Measurements from ENCODE around the gene ZCCHC10. TPM values are rescaled to one million over a fixed set of nuclear protein-coding genes. Genes with fewer than 3 reads are reported as not detected.

Gene ZCCHC10
- total and polyA plus RNA-seq, 9 of the 15 experiments (the other 6 are each of a cell fraction or from before 2014, with no cell fraction given): 11.9 to 146 (median 51.8) TPM

DNA sequence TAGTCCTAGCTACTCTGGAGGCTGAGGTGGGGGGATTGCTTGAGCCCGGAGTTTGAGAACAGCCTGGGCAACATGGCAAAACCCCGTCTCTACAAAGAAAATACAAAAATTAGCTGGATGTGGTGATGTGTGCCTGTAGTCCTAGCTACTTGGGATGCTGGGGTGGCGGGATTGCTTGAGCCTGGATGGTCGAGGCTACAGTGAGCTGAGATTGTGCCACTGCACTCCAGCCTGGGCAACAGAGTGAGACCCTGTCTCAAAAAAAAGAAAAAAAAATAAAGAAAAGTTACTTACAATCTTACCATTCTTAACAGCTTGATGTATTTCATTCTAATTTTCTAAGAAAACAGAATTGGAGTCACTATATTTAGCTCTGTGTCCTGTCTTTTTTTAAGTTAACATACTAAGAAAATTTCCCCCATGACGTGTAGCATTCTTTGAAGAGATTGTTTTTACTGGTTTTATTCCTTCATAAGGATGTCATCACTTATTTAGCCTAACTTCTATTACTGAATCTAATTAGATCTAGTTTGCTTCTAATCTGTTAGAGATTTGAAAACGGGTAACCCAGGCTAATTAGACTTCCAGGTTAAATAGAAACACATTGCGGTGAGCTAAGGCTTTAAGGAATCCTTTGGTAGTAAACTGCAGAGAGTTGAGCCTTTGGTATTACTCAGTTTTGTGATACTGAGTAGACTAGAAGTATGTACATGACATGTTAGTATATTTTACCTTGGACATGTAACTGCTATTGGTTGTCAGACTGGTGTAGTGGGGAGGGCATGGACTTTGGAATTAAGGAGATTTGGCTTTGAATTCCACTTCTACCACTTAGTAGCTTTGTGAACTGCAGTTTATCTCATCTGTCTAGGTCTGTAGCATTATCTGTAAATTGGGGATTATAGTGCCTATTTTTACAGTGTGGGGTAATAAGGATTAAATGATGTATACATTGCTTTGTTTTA lies 49.5 kb upstream of the ZCCHC10 start (continued):
- no peak for TF ChIP-seq TARDBP (IDR thresholded peaks at IDR 0.05)

DNA sequence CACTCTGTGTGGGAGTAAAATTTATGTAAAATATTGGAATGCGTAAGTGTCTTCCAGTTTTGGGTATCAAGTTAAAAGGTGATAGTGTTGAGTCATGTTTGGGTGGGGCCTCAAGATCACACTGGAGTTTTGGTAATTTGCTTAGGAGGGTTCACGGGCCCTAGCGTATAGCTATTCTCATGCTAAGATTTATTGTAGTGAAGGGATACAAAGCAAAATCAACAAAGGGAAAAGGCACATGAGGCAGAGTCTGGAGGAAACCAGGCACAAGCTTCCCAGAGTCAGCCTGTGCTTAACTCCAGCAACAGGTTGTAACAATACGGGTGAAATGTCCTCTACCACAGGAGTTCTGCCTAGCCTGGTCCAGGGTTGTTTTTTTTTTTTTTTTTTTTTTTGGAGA lies 45.7 kb upstream of the ZCCHC10 start:
- no peak overlapping the region for H3K4me3 ChIP-seq
- BruUV-seq (replicated peaks): no TSS peak
- intact Hi-C loops (cut with micrococcal nuclease) (no loop called here), in situ Hi-C loops (cut with MboI) (no loop called here)
- H3K4me2 ChIP-seq (ENCODE audit: insufficient read depth, low read length): no peak overlapping the region
- H4K20me1 ChIP-seq (replicated peaks; ENCODE audit: control insufficient read depth, insufficient read depth, low read length): 0 out of 2 replicates have a peak, but pooled peaks cover 8% of the 10 kb centered on the region
- no peaks in the 10 kb centered on the region for H3K9me1 ChIP-seq (ENCODE audit: control insufficient read depth, insufficient read depth, low read length)
- H3K27ac ChIP-seq (ENCODE audit: extremely low read depth, low read depth, low read length): peak overlapping the region; percentile 15; the same call in 1 of the 3 replicates
- no peak overlapping the region for H2AFZ ChIP-seq (ENCODE audit: low read depth, low read length)
- peak; percentile 68 for ATAC-seq
- peaks cover 92% of the 10 kb centered on the region for H3K36me3 ChIP-seq (ENCODE audit: control insufficient read depth, insufficient read depth, low read length)
- H3K9me3 ChIP-seq (replicated peaks; ENCODE audit: control insufficient read depth, insufficient read depth, low read depth, low read length): no peaks in the 10 kb centered on the region
- FAIRE-seq: no peak
- H3K27me3 ChIP-seq (ENCODE audit: control insufficient read depth in 2 of 2, insufficient read depth in 2 of 2, low read length in 2 of 2): no peaks in the 10 kb centered on the region
- peaks cover 0 to 3% of the 10 kb centered on the region in 2 experiments; a peak in 2 of 5 replicates for H3K4me1 ChIP-seq (replicated peaks in 1 of 2; ENCODE audit: control insufficient read depth in 2 of 2, insufficient read depth in 2 of 2, low read length in 2 of 2)
- WGBS (ENCODE audit: insufficient coverage, low coverage, missing lambda C conversion rate): 75% methylated on average over 4 of the region's 4 CpGs
- 0 out of 2 replicates have a peak, but pooled peaks have one; percentile 11 for TF ChIP-seq NFE2L1 (tag; IDR thresholded peaks at IDR 0.05; ENCODE audit: borderline replicate concordance, low read depth)
- TF ChIP-seq RNF2 (IDR thresholded peaks at IDR 0.05): no peak
- 0 out of 2 replicates have a peak, but pooled peaks have one; percentile 14 for TF ChIP-seq MAFG (tag; conservative IDR thresholded peaks at IDR 0.05)
- peak; percentile 47 for TF ChIP-seq NFE2 (IDR thresholded peaks at IDR 0.05; ENCODE audit: low read depth)
- peak; percentile 8; the same call in 1 of the 2 replicates for TF ChIP-seq ZNF316 (IDR thresholded peaks at IDR 0.05)
- TF ChIP-seq C11orf30 (IDR thresholded peaks at IDR 0.05; ENCODE audit: low read depth): peak; percentile 29; the same call in 1 of the 2 replicates
- CTCF ChIA-PET (ENCODE audit: low intra/inter-chr PET ratio): no interaction called here
- H3K79me2 ChIP-seq (ENCODE audit: control insufficient read depth, insufficient read depth, low read length): peaks cover 54% of the 10 kb centered on the region
- POLR2A ChIA-PET: interaction anchor here (0.7 kb wide), 1 partner anchor 1940 kb away, joined by 3 read pairs; no protein-coding TSS in a partner anchor
- DNase-seq (ENCODE audit: extremely low read depth in 1 of 4, low spot score in 3 of 4): peak in 3 of 4 experiments; percentile 21 to 32 (median 21)
- no peak overlapping the region for H3K9ac ChIP-seq (ENCODE audit: insufficient read depth in 1 of 2, low read depth in 2 of 2, low read length in 2 of 2)
